HCT116 (cell line): Measurements from ENCODE around the gene NRCAM.

Source experiments
- CEBPB ChIP-seq: IDR thresholded peaks from 2 replicates; pipeline ENCODE4 v1.6.1; 2012; ENCODE audit warnings: low read depth
- CTCF ChIP-seq, 3 experiments: fragments of 200-600 bp in 1 of 3; sonication (generic) in 1 of 3; IDR thresholded peaks in 2 of 3; conservative IDR thresholded peaks in 1 of 3; 2 replicates each; pipeline ENCODE4 v1.5.1; 2012 to 2017; ENCODE audit warnings: low read depth in 2 of 3, low read length in 2 of 3, antibody characterized with exemption in 1 of 3, borderline replicate concordance in 1 of 3, control low read depth in 1 of 3, mild to moderate bottlenecking in 1 of 3, mixed read lengths in 1 of 3, mixed run types in 1 of 3, moderate library complexity in 1 of 3; ENCODE audit not compliant: insufficient read depth in 1 of 3
- EGR1 ChIP-seq: IDR thresholded peaks from 2 replicates; pipeline ENCODE4 v1.6.1; 2012; ENCODE audit warnings: low read depth
- ELF1 ChIP-seq: IDR thresholded peaks from 2 replicates; pipeline ENCODE4 v1.6.1; 2012; ENCODE audit warnings: low read depth, borderline replicate concordance
- EZH2 ChIP-seq: fragments of 200-600 bp; sonication (generic); IDR thresholded peaks from 2 replicates; pipeline ENCODE4 v1.6.1; 2017; ENCODE audit warnings: antibody characterized with exemption, mixed run types
- POLR2A ChIP-seq: IDR thresholded peaks from 2 replicates; pipeline ENCODE4 v1.7.0; 2011; ENCODE audit warnings: borderline replicate concordance; ENCODE audit not compliant: insufficient read depth, insufficient read length; ENCODE audit errors: extremely low read depth
- RAD21 ChIP-seq: IDR thresholded peaks from 2 replicates; pipeline ENCODE4 v1.6.1; 2012; ENCODE audit warnings: low read depth, mild to moderate bottlenecking
- SRF ChIP-seq: IDR thresholded peaks from 2 replicates; pipeline ENCODE4 v1.6.1; 2012; ENCODE audit warnings: low read depth
- YY1 ChIP-seq: IDR thresholded peaks from 2 replicates; pipeline ENCODE4 v1.6.1; 2011; ENCODE audit warnings: low read length, low read depth, moderate library complexity, mild to moderate bottlenecking; ENCODE audit not compliant: insufficient replicate concordance; ENCODE audit errors: extremely low read depth
- ZFX ChIP-seq: fragments of 450-650 bp; IDR thresholded peaks from 2 replicates; pipeline ENCODE4 v1.6.1; 2017

- TF ChIP-seq POLR2A (no peak), CTCF (IDR thresholded peaks at IDR 0.05 in 2 of 3, conservative IDR thresholded peaks at IDR 0.05 in 1 of 3; ENCODE audit: borderline replicate concordance in 1 of 3, insufficient read depth in 1 of 3, low read depth in 2 of 3, low read length in 2 of 3) (no peak), SRF (no peak), CEBPB (no peak), EZH2 (no peak), YY1 (no peak), RAD21 (no peak), EGR1 (no peak), ZFX (no peak), ELF1 (no peak)
Observed at GRCh38 chr7:108351729-108352131, 104.5 kb downstream of the NRCAM start.
